Heart left ventricle (tissue), 13 donors: ENCODE data around the gene GYPC.

Source experiments
- POLR2A ChIP-seq, 2 donors: fragments of 450-650 bp; IDR thresholded peaks; one replicate each; pipeline ENCODE4 v1.6.1; 2017; ENCODE audit warnings: antibody characterized with exemption in 2 of 2, mild to moderate bottlenecking in 2 of 2, moderate library complexity in 2 of 2
- TF ChIP-seq, protein P1 (sequence below), 12 donors: fragments of 200-600 bp; sonication (generic) in 4 of 12; IDR thresholded peaks; one replicate each; pipeline versions ENCODE4 v1.5.0 to v1.8.0; 2018 to 2022; ENCODE audit warnings: antibody characterized with exemption in 12 of 12, mild to moderate bottlenecking in 5 of 12
- donor health status: ischemic (EF 13 %, LVEDD 7.1; RV severe dilation, severe dysfunction).
- donor health status: DM: no; HTN: yes; CAD: no.
- donor health status: DM: no; HTN: no; CAD: no.
- donor health status: ischemic (EF 25% LVEDD 6.9; RV normal size, moderate dysfunction).
- donor health status: ischemic (EF 25% LVEDD 5.7; RV mildly dilated, moderate dysfunction).
- donor health status: ischemic (EF 35%, LVEDD 5.7; RV mildly dilated, moderate dysfunction).
- donor health status: nonischemic (EF 11% LVEDD 7.7; RV severe dilation, severe dysfunction).
- donor health status: DM: yes; HTN: yes; CAD: no.
- donor health status: PGD.
- donor health status: ischemic (EF 29% LVEDD 5.4; RV normal size, mild dysfunction).
- donor health status: nonischemic (EF 23%, LVEDD 6.1; RV moderate dilation, normal function).

- TF ChIP-seq, protein P1, sequence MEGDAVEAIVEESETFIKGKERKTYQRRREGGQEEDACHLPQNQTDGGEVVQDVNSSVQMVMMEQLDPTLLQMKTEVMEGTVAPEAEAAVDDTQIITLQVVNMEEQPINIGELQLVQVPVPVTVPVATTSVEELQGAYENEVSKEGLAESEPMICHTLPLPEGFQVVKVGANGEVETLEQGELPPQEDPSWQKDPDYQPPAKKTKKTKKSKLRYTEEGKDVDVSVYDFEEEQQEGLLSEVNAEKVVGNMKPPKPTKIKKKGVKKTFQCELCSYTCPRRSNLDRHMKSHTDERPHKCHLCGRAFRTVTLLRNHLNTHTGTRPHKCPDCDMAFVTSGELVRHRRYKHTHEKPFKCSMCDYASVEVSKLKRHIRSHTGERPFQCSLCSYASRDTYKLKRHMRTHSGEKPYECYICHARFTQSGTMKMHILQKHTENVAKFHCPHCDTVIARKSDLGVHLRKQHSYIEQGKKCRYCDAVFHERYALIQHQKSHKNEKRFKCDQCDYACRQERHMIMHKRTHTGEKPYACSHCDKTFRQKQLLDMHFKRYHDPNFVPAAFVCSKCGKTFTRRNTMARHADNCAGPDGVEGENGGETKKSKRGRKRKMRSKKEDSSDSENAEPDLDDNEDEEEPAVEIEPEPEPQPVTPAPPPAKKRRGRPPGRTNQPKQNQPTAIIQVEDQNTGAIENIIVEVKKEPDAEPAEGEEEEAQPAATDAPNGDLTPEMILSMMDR (IDR thresholded peaks at IDR 0.05) = no peak
- no peak for TF ChIP-seq POLR2A (IDR thresholded peaks at IDR 0.05)
Measured at GRCh38 chr2:126649101-126649500, 6.9 kb upstream of the GYPC start.
